Superior temporal gyrus (tissue), 1 donor: Measurements from ENCODE around the gene CARD9.
"Not testable (repeated sequence)": the region's sequence is repeated elsewhere in the genome, so short reads cannot be mapped to it uniquely, and the experiment has no call there.

Experiments
- DNase-seq: peaks from one replicate; pipeline ENCODE4 v3.0.0-alpha.2; 2016; ENCODE audit errors: extremely low spot score

CARD9 gene

GRCh38 chr9:136373300-136374182 is at the start of gene CARD9:
Gene CARD9, minus strand, starts transcription at chr9:136373669. Its CDS starts 1,591 bp downstream, at chr9:136372078.
- DNase-seq = no peak

GRCh38 chr9:136422876-136423275 is 49.4 kb upstream of the CARD9 start:
- no peak for DNase-seq

GRCh38 chr9:136421791-136422190 is 48.3 kb upstream of the CARD9 start:
- no peak for DNase-seq

- no peak for DNase-seq
Observed at GRCh38 chr9:136419092-136419420, 45.6 kb upstream of the CARD9 start.

GRCh38 chr9:136418182-136419091 is 45.0 kb upstream of the CARD9 start:
- no peak for DNase-seq

- no peak for DNase-seq
Observed at GRCh38 chr9:136416914-136417313, 43.4 kb upstream of the CARD9 start.

GRCh38 chr9:136416427-136416826 is 43.0 kb upstream of the CARD9 start:
- DNase-seq = no peak

- no peak for DNase-seq
Observed at GRCh38 chr9:136412962-136413361, 39.5 kb upstream of the CARD9 start.

- DNase-seq = no peak
Observed at GRCh38 chr9:136411378-136411777, 37.9 kb upstream of the CARD9 start.

GRCh38 chr9:136410500-136411287 is 37.2 kb upstream of the CARD9 start, which contains the start of the genes ENTR1 and PMPCA:
Gene ENTR1, minus strand, starts transcription at chr9:136410614. Its CDS starts 217 bp downstream, at chr9:136410397.
Gene PMPCA, plus strand, starts transcription at chr9:136410658. Its CDS starts 11 bp downstream, at chr9:136410669.
- peak; percentile 96 for DNase-seq

- peak; percentile 17 for DNase-seq
Observed at GRCh38 chr9:136409557-136410455, 36.3 kb upstream of the CARD9 start.

- DNase-seq = no peak
Observed at GRCh38 chr9:136407911-136408310, 34.4 kb upstream of the CARD9 start.

- DNase-seq = not testable (repeated sequence)
Observed at GRCh38 chr9:136407061-136407460, 33.6 kb upstream of the CARD9 start.

GRCh38 chr9:136405904-136406303 is 32.4 kb upstream of the CARD9 start:
- DNase-seq = not testable (repeated sequence)

GRCh38 chr9:136405481-136405880 is 32.0 kb upstream of the CARD9 start:
- no peak for DNase-seq

- DNase-seq = no peak
Observed at GRCh38 chr9:136404801-136405136, 31.3 kb upstream of the CARD9 start.

GRCh38 chr9:136403915-136404800 is 30.7 kb upstream of the CARD9 start:
- DNase-seq = no peak

GRCh38 chr9:136403538-136403914 is 30.1 kb upstream of the CARD9 start:
- DNase-seq = no peak

GRCh38 chr9:136402067-136402466 is 28.6 kb upstream of the CARD9 start:
- DNase-seq = no peak
